Aorta (tissue), 5 donors: ENCODE results near the gene RAP1GAP2. TPM values are rescaled to one million over a fixed set of nuclear protein-coding genes. Genes with fewer than 3 reads are reported as not detected.

Experiments
- ATAC-seq: fragments of 200-7000 bp; cut with Tn5 transposase; one replicate; pipeline ENCODE4 v1.9.1; 2022; ENCODE audit warnings: moderate library complexity; ENCODE audit not compliant: low FRiP score
- DNase-seq, 2 donors: peaks; one replicate each; pipeline ENCODE4 v3.0.0-alpha.2; 2020
- H3K27ac ChIP-seq, 2 donors: one replicate each; pipeline ENCODE4 v1.5.1; 2013; ENCODE audit warnings: low read length in 2 of 2, mild to moderate bottlenecking in 2 of 2, moderate library complexity in 2 of 2, control low read depth in 1 of 2, inconsistent platforms in 1 of 2, low read depth in 1 of 2
- H3K27me3 ChIP-seq, 2 donors: one replicate each; pipeline ENCODE4 v1.6.1; 2013; ENCODE audit warnings: control low read depth in 1 of 2, low read length in 1 of 2, mild to moderate bottlenecking in 1 of 2, moderate library complexity in 1 of 2; ENCODE audit not compliant: insufficient read depth in 2 of 2, control insufficient read depth in 1 of 2
- H3K36me3 ChIP-seq, 2 donors: one replicate each; pipeline ENCODE4 v1.6.1; 2013; ENCODE audit warnings: control low read depth in 1 of 2, low read length in 1 of 2, mild to moderate bottlenecking in 1 of 2; ENCODE audit not compliant: insufficient read depth in 2 of 2, control insufficient read depth in 1 of 2
- H3K4me1 ChIP-seq, 2 donors: one replicate each; pipeline ENCODE4 v1.6.1; 2013; ENCODE audit warnings: low read length in 2 of 2, control low read depth in 1 of 2, mild to moderate bottlenecking in 1 of 2, moderate library complexity in 1 of 2; ENCODE audit not compliant: insufficient read depth in 2 of 2, control insufficient read depth in 1 of 2
- H3K4me3 ChIP-seq, 2 donors: one replicate each; pipeline ENCODE4 v1.5.1; 2013; ENCODE audit warnings: low read length in 2 of 2, control low read depth in 1 of 2, mild to moderate bottlenecking in 1 of 2
- H3K9me3 ChIP-seq: one replicate; pipeline ENCODE4 v1.6.1; 2013; ENCODE audit warnings: mild to moderate bottlenecking, low read length; ENCODE audit not compliant: control insufficient read depth
- WGBS, 2 donors: extraction: QIAGEN DNeasy Blood & Tissue Kit; methylation state at CpG; one replicate each; pipeline ENCODE4 v1.1.7; 2013; 5-methylcytosine and 5-hydroxymethylcytosine counted together
- intact Hi-C, 2 donors: fragments of 100-400 bp; cut with DNase I; formaldehyde crosslinking; loops; one replicate each; pipeline versions ENCODE4 v1.14.2 to v1.15.0; 2022
- polyA plus RNA-seq, 2 donors: library from polyadenylated mRNA; stranded (reverse); fragments of 200-250 nt; gene quantifications; one replicate each; pipeline ENCODE4 v1.2.3, GENCODE V29; 2013
- total RNA-seq, 2 donors: library from RNA; stranded (reverse); fragmentation: NEBNext Ultra II Directional; extraction: Animal tissue kit (Norgen Biotek cat#: 25700); gene quantifications; one replicate each; pipeline ENCODE4 v1.2.1, GENCODE V29; 2021
- donor health status: healthy with polysubstance abuse.
- donor health status: Bipolar disorder and iron deficiency.
- donor health status: DM: no; HTN: no; CAD: no.
- donor health status: DM: no; HTN: no; CAD: no.
- donor health status: DM: yes; HTN: yes; CAD: no.

RAP1GAP2 gene
- total and polyA plus RNA-seq, 4 donors = 2.0 to 7.7 (median 4.2) TPM

GRCh38 chr17:2939714-2940351, 143.6 kb downstream of the RAP1GAP2 start:
- intact Hi-C loops = loop anchor here in 1 of 2 donors (2.0 kb wide), 1 partner anchor 35 kb away; no protein-coding TSS in a partner anchor
- H3K4me3 ChIP-seq = no peak overlapping the region
- H3K27me3 ChIP-seq = no peaks in the 10 kb centered on the region
- ATAC-seq (peak; percentile 21), DNase-seq (peak in 1 of 2 donors; percentile 68)
- no peaks in the 10 kb centered on the region for H3K36me3 ChIP-seq
- H3K27ac ChIP-seq = no peak overlapping the region
- H3K4me1 ChIP-seq = no peaks in the 10 kb centered on the region
- no peaks in the 10 kb centered on the region for H3K9me3 ChIP-seq
- 63 to 66% methylated on average over 26 of the region's 26 CpGs for WGBS, 2 donors

- no peaks in the 10 kb centered on the region for H3K4me1 ChIP-seq
- no peak overlapping the region for H3K27ac ChIP-seq
- no peaks in the 10 kb centered on the region for H3K27me3 ChIP-seq
- ATAC-seq (peak; percentile 49), DNase-seq (peak in 1 of 2 donors; percentile 64)
- 15 to 16% methylated on average over 14 to 15 of the region's 15 CpGs for WGBS, 2 donors
- no peak overlapping the region for H3K4me3 ChIP-seq
- H3K36me3 ChIP-seq = no peaks in the 10 kb centered on the region
- intact Hi-C loops = loop anchor here in 1 of 2 donors (2.0 kb wide), 1 partner anchor 34 kb away; no protein-coding TSS in a partner anchor
- no peaks in the 10 kb centered on the region for H3K9me3 ChIP-seq
Measured at GRCh38 chr17:2940352-2940751, 144.1 kb downstream of the RAP1GAP2 start.

GRCh38 chr17:2943981-2944380, 147.7 kb downstream of the RAP1GAP2 start:
- DNase-seq = peak; percentile 31 to 32
- no peak for ATAC-seq
- no peaks in the 10 kb centered on the region for H3K27me3 ChIP-seq
- no peaks in the 10 kb centered on the region for H3K4me1 ChIP-seq
- 84 to 86% methylated on average over 11 of the region's 11 CpGs for WGBS, 2 donors
- no peaks in the 10 kb centered on the region for H3K9me3 ChIP-seq
- intact Hi-C loops = no loop called here
- no peaks in the 10 kb centered on the region for H3K36me3 ChIP-seq
- no peak overlapping the region for H3K27ac ChIP-seq
- no peak overlapping the region for H3K4me3 ChIP-seq

- intact Hi-C loops = no loop called here
- H3K27me3 ChIP-seq = no peaks in the 10 kb centered on the region
- ATAC-seq (no peak), DNase-seq (no peak)
- no peak overlapping the region for H3K4me3 ChIP-seq
- H3K36me3 ChIP-seq = no peaks in the 10 kb centered on the region
- H3K27ac ChIP-seq = no peak overlapping the region
- WGBS, 2 donors = 64 to 72% methylated on average over 2 of the region's 2 CpGs
- no peaks in the 10 kb centered on the region for H3K4me1 ChIP-seq
- no peaks in the 10 kb centered on the region for H3K9me3 ChIP-seq
Measured at GRCh38 chr17:2945299-2945698, 149.1 kb downstream of the RAP1GAP2 start.

- Histone ChIP-seq H3K4me1 (no peaks in the 10 kb centered on the region), H3K9me3 (no peaks in the 10 kb centered on the region), H3K27me3 (no peaks in the 10 kb centered on the region), H3K36me3 (no peaks in the 10 kb centered on the region), H3K27ac (no peak overlapping the region), H3K4me3 (no peak overlapping the region)
- intact Hi-C loops = no loop called here
- DNase-seq = no peak
- no peak for ATAC-seq
- 81 to 87% methylated on average over 7 of the region's 7 CpGs for WGBS, 2 donors
Measured at GRCh38 chr17:2946144-2946543, 149.9 kb downstream of the RAP1GAP2 start.

GRCh38 chr17:2947588-2947950, 151.3 kb downstream of the RAP1GAP2 start:
- no peak for ATAC-seq
- 88 to 89% methylated on average over 15 of the region's 15 CpGs for WGBS, 2 donors
- intact Hi-C loops = no loop called here
- peak in 1 of 2 donors; percentile 57 for DNase-seq
- Histone ChIP-seq H3K36me3 (no peaks in the 10 kb centered on the region), H3K9me3 (no peaks in the 10 kb centered on the region), H3K4me3 (no peak overlapping the region), H3K27ac (no peak overlapping the region), H3K4me1 (no peaks in the 10 kb centered on the region), H3K27me3 (no peaks in the 10 kb centered on the region)

GRCh38 chr17:2947996-2948550, 151.8 kb downstream of the RAP1GAP2 start:
- Histone ChIP-seq H3K9me3 (no peaks in the 10 kb centered on the region), H3K36me3 (no peaks in the 10 kb centered on the region), H3K27ac (no peak overlapping the region), H3K4me3 (no peak overlapping the region), H3K27me3 (no peaks in the 10 kb centered on the region), H3K4me1 (no peaks in the 10 kb centered on the region)
- intact Hi-C loops = no loop called here
- 83 to 86% methylated on average over 14 of the region's 14 CpGs for WGBS, 2 donors
- DNase-seq (peak; percentile 29 to 57), ATAC-seq (no peak)

GRCh38 chr17:2948721-2949468, 152.7 kb downstream of the RAP1GAP2 start:
- DNase-seq = peak; percentile 31 to 62
- ATAC-seq = no peak
- intact Hi-C loops = no loop called here

More at GRCh38 chr17:2948721-2949468, 152.7 kb downstream of the RAP1GAP2 start:
- Histone ChIP-seq H3K36me3 (no peaks in the 10 kb centered on the region), H3K27ac (no peak overlapping the region), H3K9me3 (no peaks in the 10 kb centered on the region), H3K27me3 (no peaks in the 10 kb centered on the region), H3K4me1 (no peaks in the 10 kb centered on the region), H3K4me3 (no peak overlapping the region)
- WGBS, 2 donors = 77 to 80% methylated on average over 19 of the region's 19 CpGs
